ENCODE results near the gene CDH22.

CDH22 gene

GRCh38 chr20:46299078-46299477 is 9.2 kb downstream of the CDH22 start:
- no peak for DNase-seq (ENCODE audit: low spot score)

- no peak for DNase-seq (ENCODE audit: low spot score)
These were observed 9.9 kb downstream of the CDH22 start for GRCh38 chr20:46298374-46298773.

GRCh38 chr20:46296526-46297250 is 11.6 kb downstream of the CDH22 start:
- DNase-seq (ENCODE audit: low spot score) = peak; percentile 90

GRCh38 chr20:46293084-46293483 is 15.2 kb downstream of the CDH22 start:
- no peak for DNase-seq (ENCODE audit: low spot score)

- DNase-seq (ENCODE audit: low spot score) = no peak
These were observed 16.9 kb downstream of the CDH22 start for GRCh38 chr20:46291401-46291800.

GRCh38 chr20:46289432-46289831 is 18.9 kb downstream of the CDH22 start:
- no peak for DNase-seq (ENCODE audit: low spot score)

GRCh38 chr20:46286977-46287376 is 21.3 kb downstream of the CDH22 start:
- DNase-seq (ENCODE audit: low spot score) = no peak

GRCh38 chr20:46286382-46286781 is 21.9 kb downstream of the CDH22 start:
- DNase-seq (ENCODE audit: low spot score) = no peak

- DNase-seq (ENCODE audit: low spot score) = no peak
These were observed 22.6 kb downstream of the CDH22 start for GRCh38 chr20:46285740-46286139.

- no peak for DNase-seq (ENCODE audit: low spot score)
These were observed 23.2 kb downstream of the CDH22 start for GRCh38 chr20:46285072-46285471.

GRCh38 chr20:46284040-46284427 is 24.3 kb downstream of the CDH22 start:
- no peak for DNase-seq (ENCODE audit: low spot score)

- DNase-seq (ENCODE audit: low spot score) = no peak
These were observed 24.8 kb downstream of the CDH22 start for GRCh38 chr20:46283426-46284039.

- no peak for DNase-seq (ENCODE audit: low spot score)
These were observed 25.6 kb downstream of the CDH22 start for GRCh38 chr20:46282669-46283068.

- DNase-seq (ENCODE audit: low spot score) = no peak
These were observed 29.2 kb downstream of the CDH22 start for GRCh38 chr20:46279103-46279502.

GRCh38 chr20:46277602-46278001 is 30.7 kb downstream of the CDH22 start:
- no peak for DNase-seq (ENCODE audit: low spot score)

- no peak for DNase-seq (ENCODE audit: low spot score)
These were observed 31.8 kb downstream of the CDH22 start for GRCh38 chr20:46276531-46276930.

- peak; percentile 85 for DNase-seq (ENCODE audit: low spot score)
These were observed 33.2 kb downstream of the CDH22 start for GRCh38 chr20:46275091-46275490.

- no peak for DNase-seq (ENCODE audit: low spot score)
These were observed 34.6 kb downstream of the CDH22 start for GRCh38 chr20:46273717-46274116.

GRCh38 chr20:46272389-46273047 is 35.8 kb downstream of the CDH22 start:
- DNase-seq (ENCODE audit: low spot score) = peak; percentile 53

- DNase-seq (ENCODE audit: low spot score) = no peak
These were observed 37.1 kb downstream of the CDH22 start for GRCh38 chr20:46270977-46271744.

GRCh38 chr20:46269372-46269771 is 38.9 kb downstream of the CDH22 start:
- no peak for DNase-seq (ENCODE audit: low spot score)

GRCh38 chr20:46268662-46269061 is 39.6 kb downstream of the CDH22 start:
- no peak for DNase-seq (ENCODE audit: low spot score)

Measured in cerebellar cortex (tissue), 1 donor.